DOHH2 (cell line): ENCODE data around the gene MTM1.

ENCODE experiments used
- H3F3A ChIP-seq: fragments of 200-600 bp; sonication (generic), shearing (Covaris generic); 2 replicates; pipeline ENCODE4 v1.6.0; 2016; ENCODE audit warnings: antibody characterized with exemption, mild to moderate bottlenecking; ENCODE audit not compliant: control insufficient read depth, insufficient read depth
- H3K27ac ChIP-seq: fragments of 200-600 bp; sonication (generic); 2 replicates; pipeline ENCODE4 v1.5.1; 2014; ENCODE audit warnings: low read depth, mild to moderate bottlenecking, low read length, moderate library complexity
- H3K27me3 ChIP-seq: fragments of 200-600 bp; sonication (generic); 2 replicates; pipeline ENCODE4 v1.6.1; 2014; ENCODE audit warnings: mild to moderate bottlenecking, low read length, mixed read lengths; ENCODE audit not compliant: control insufficient read depth
- H3K36me3 ChIP-seq: fragments of 200-600 bp; sonication (generic); 2 replicates; pipeline ENCODE4 v1.6.1; 2014; ENCODE audit warnings: mild to moderate bottlenecking, low read length, moderate library complexity, mixed read lengths; ENCODE audit not compliant: control insufficient read depth
- H3K4me1 ChIP-seq: fragments of 200-600 bp; sonication (generic); 2 replicates; pipeline ENCODE4 v1.6.1; 2014; ENCODE audit warnings: mild to moderate bottlenecking, low read length, mixed read lengths; ENCODE audit not compliant: control insufficient read depth
- H3K4me2 ChIP-seq: fragments of 200-600 bp; sonication (generic); 2 replicates; pipeline ENCODE4 v1.6.0; 2014; ENCODE audit warnings: mild to moderate bottlenecking, low read length, moderate library complexity
- H3K4me3 ChIP-seq: fragments of 200-600 bp; sonication (generic); 2 replicates; pipeline ENCODE4 v1.5.1; 2014; ENCODE audit warnings: mild to moderate bottlenecking, low read length, mixed read lengths
- H3K79me2 ChIP-seq: fragments of 200-600 bp; sonication (generic); 2 replicates; pipeline ENCODE4 v1.6.1; 2014; ENCODE audit warnings: mild to moderate bottlenecking, low read length, mixed read lengths; ENCODE audit not compliant: control insufficient read depth
- H3K9me2 ChIP-seq: fragments of 200-600 bp; sonication (generic); replicated peaks from 2 replicates; pipeline ENCODE4 v1.6.1; 2014; ENCODE audit warnings: mild to moderate bottlenecking, low read length, mixed read lengths; ENCODE audit not compliant: control insufficient read depth
- H3K9me3 ChIP-seq: fragments of 200-600 bp; sonication (generic); 2 replicates; pipeline ENCODE4 v1.6.1; 2014; ENCODE audit warnings: antibody characterized with exemption, low read length, mixed read lengths; ENCODE audit not compliant: control insufficient read depth, insufficient read depth
- H4K20me1 ChIP-seq: fragments of 200-600 bp; sonication (generic); 2 replicates; pipeline ENCODE4 v1.6.0; 2014; ENCODE audit warnings: low read depth, mild to moderate bottlenecking, antibody characterized with exemption, low read length, moderate library complexity; ENCODE audit not compliant: control insufficient read depth, insufficient read depth
- CTCF ChIP-seq: fragments of 200-600 bp; sonication (generic); IDR thresholded peaks from one replicate; pipeline ENCODE4 v1.5.1; 2014; ENCODE audit warnings: antibody characterized with exemption, mild to moderate bottlenecking, low read depth, low read length; ENCODE audit not compliant: poor library complexity, severe bottlenecking
- EZH2phosphoT487 ChIP-seq: fragments of 200-600 bp; sonication (generic); IDR thresholded peaks from 2 replicates; pipeline ENCODE4 v1.6.1; 2017; ENCODE audit warnings: borderline replicate concordance, mild to moderate bottlenecking, antibody characterized with exemption, low read length, moderate library complexity, mixed read lengths

MTM1 gene

GRCh38 chrX:150548684-150549083 lies 19.7 kb upstream of the MTM1 start:
- H3K27me3 ChIP-seq: no peaks in the 10 kb centered on the region
- no peak overlapping the region for H3K4me2 ChIP-seq
- H4K20me1 ChIP-seq: no peaks in the 10 kb centered on the region
- H3K36me3 ChIP-seq: no peaks in the 10 kb centered on the region
- H3F3A ChIP-seq: no peaks in the 10 kb centered on the region
- no peak for TF ChIP-seq EZH2phosphoT487
- TF ChIP-seq CTCF: no peak
- no peak overlapping the region for H3K27ac ChIP-seq
- H3K4me1 ChIP-seq: peaks cover 19% of the 10 kb centered on the region
- no peaks in the 10 kb centered on the region for H3K9me2 ChIP-seq
- no peaks in the 10 kb centered on the region for H3K79me2 ChIP-seq
- H3K4me3 ChIP-seq: no peak overlapping the region
- H3K9me3 ChIP-seq: no peaks in the 10 kb centered on the region

GRCh38 chrX:150551963-150552362 lies 16.5 kb upstream of the MTM1 start:
- H3F3A ChIP-seq: no peaks in the 10 kb centered on the region
- no peaks in the 10 kb centered on the region for H3K79me2 ChIP-seq
- H3K36me3 ChIP-seq: no peaks in the 10 kb centered on the region
- no peaks in the 10 kb centered on the region for H3K9me2 ChIP-seq
- no peaks in the 10 kb centered on the region for H3K27me3 ChIP-seq
- H3K4me1 ChIP-seq: peaks cover 12% of the 10 kb centered on the region
- H3K27ac ChIP-seq: no peak overlapping the region
- no peak overlapping the region for H3K4me2 ChIP-seq
- no peaks in the 10 kb centered on the region for H4K20me1 ChIP-seq
- no peak for TF ChIP-seq CTCF
- TF ChIP-seq EZH2phosphoT487: no peak
- H3K9me3 ChIP-seq: no peaks in the 10 kb centered on the region
- H3K4me3 ChIP-seq: no peak overlapping the region

- Histone ChIP-seq H3K9me2 (no peaks in the 10 kb centered on the region), H3K27me3 (no peaks in the 10 kb centered on the region), H3K4me1 (no peaks in the 10 kb centered on the region), H3F3A (no peaks in the 10 kb centered on the region), H3K4me2 (no peak overlapping the region), H3K27ac (no peak overlapping the region), H4K20me1 (no peaks in the 10 kb centered on the region), H3K4me3 (no peak overlapping the region), H3K9me3 (no peaks in the 10 kb centered on the region), H3K36me3 (no peaks in the 10 kb centered on the region), H3K79me2 (no peaks in the 10 kb centered on the region)
- TF ChIP-seq CTCF (no peak), EZH2phosphoT487 (no peak)
These were observed 10.0 kb upstream of the MTM1 start for GRCh38 chrX:150558424-150558823.

- peaks cover 9% of the 10 kb centered on the region for H3K4me1 ChIP-seq
- peaks cover 10% of the 10 kb centered on the region for H3K79me2 ChIP-seq
These were observed 3.6 kb upstream of the MTM1 start for GRCh38 chrX:150564838-150565237.

More at GRCh38 chrX:150564838-150565237, 3.6 kb upstream of the MTM1 start:
- Histone ChIP-seq H3K36me3 (no peaks in the 10 kb centered on the region), H3F3A (no peaks in the 10 kb centered on the region), H3K9me3 (no peaks in the 10 kb centered on the region), H3K9me2 (no peaks in the 10 kb centered on the region), H3K4me2 (no peak overlapping the region), H3K4me3 (no peak overlapping the region), H3K27ac (no peak overlapping the region), H3K27me3 (no peaks in the 10 kb centered on the region), H4K20me1 (no peaks in the 10 kb centered on the region)
- TF ChIP-seq CTCF (no peak), EZH2phosphoT487 (no peak)
